Nucleus accumbens (tissue), 56 donors: ENCODE data around the gene MRPS11.
"Not testable (repeated sequence)": the region's sequence is repeated elsewhere in the genome, so short reads cannot be mapped to it uniquely, and the experiment has no call there.

Experiments
- DNase-seq, 56 donors: peaks; one replicate each; lab custom pipeline; 2025; lab: John Stamatoyannopoulos, UW

The MRPS11 gene

GRCh38 chr15:88454867-88455810 lies 12.4 kb upstream of the MRPS11 start:
- peak in 43 of 56 donors; percentile 5 to 78 (median 36) for DNase-seq

- DNase-seq, result no peak
Observed at GRCh38 chr15:88456733-88457132, 10.8 kb upstream of the MRPS11 start.

- DNase-seq, result no peak
Observed at GRCh38 chr15:88463870-88464532, 3.5 kb upstream of the MRPS11 start.

GRCh38 chr15:88465633-88466224 lies 1.8 kb upstream of the MRPS11 start:
- no peak for DNase-seq

DNA sequence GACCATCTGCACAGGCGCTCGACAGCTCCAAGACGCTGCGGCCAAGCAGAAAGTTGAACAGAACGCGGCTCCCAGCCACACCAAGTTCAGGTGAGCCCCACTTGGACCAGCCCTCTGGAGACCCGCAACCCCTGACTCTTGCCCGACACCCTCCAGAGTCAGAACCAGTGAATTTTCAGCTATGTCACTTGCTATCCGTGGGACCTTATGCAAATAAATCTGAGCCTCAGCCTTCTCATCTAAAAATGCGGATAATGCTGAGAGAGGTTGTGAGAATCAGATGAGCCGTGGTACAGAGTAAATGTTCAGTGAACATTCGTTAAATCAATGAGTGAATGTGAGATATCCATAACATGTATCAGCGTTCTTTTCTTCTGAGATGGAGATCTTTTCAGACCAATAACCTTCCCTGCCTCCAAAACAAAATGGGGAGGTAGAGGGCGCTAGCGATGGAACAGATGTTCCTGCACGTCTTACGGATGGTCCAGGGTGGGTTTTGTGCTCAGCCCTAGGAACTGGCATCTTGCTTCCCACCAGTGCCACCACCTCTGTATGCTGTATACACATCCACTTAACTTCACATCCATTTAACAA lies 524 bp downstream of the MRPS11 start:
- DNase-seq, result peak in 2 of 56 donors; percentile 17 to 18

- not testable (repeated sequence) for DNase-seq
Observed at GRCh38 chr15:88468721-88469120, 1.2 kb downstream of the MRPS11 start.

GRCh38 chr15:88469321-88469720 lies 1.8 kb downstream of the MRPS11 start:
- DNase-seq, result no peak

GRCh38 chr15:88470625-88471372 lies 3.3 kb downstream of the MRPS11 start:
- DNase-seq, result no peak

GRCh38 chr15:88472225-88472624 lies 4.7 kb downstream of the MRPS11 start:
- no peak for DNase-seq

DNA sequence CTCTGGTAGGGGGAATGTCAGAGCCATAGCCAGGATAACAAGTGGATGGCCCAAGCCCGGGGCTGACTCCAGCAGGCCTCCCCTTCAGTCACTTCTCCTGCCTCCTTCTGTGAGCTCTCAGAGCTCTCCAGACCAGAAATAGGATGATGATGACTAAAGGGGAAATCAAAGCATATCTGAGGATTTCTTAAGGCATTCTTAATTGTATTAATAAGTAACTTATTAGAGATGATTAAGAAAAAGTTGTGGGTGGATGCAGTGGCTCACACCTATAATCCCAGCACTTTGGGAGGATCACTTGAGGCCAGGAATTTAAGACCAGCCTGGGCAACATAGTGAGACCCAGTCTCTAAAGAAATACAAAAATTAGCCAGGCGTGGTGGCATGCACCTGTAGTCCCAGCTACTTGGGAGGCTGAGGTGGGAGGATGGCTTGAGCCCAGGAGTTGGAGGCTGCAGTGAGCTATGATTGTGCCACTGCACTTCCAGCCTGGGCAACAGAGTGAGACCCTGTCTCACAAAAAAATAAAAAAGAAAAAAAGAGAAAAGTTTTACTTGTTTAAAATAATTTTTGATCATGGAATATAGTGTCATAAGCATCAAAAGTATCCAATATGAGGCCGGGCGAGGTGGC lies 6.3 kb downstream of the MRPS11 start:
- DNase-seq, result not testable (repeated sequence)

DNA sequence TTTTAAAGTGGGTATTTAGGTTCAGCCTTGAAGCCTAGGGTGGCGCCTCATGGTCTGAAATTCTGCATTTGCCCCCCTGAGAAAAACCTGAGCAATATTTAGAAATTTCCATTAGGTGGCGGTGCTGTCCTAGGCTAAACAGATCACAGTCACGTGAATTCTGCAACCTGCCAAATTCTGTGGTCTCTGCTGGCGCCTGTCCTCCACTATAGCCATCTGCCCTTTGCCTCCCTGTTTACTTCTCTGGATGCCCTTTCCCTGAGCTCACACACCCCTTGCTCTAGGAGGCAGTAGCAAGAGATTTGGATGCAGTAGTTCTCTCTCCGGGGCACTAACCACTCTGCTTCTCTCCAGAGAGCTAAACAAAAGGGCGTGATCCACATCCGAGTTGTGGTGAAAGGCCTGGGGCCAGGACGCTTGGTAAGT lies 9.1 kb downstream of the MRPS11 start:
- peak in 41 of 56 donors; percentile 3 to 63 (median 31) for DNase-seq

DNA sequence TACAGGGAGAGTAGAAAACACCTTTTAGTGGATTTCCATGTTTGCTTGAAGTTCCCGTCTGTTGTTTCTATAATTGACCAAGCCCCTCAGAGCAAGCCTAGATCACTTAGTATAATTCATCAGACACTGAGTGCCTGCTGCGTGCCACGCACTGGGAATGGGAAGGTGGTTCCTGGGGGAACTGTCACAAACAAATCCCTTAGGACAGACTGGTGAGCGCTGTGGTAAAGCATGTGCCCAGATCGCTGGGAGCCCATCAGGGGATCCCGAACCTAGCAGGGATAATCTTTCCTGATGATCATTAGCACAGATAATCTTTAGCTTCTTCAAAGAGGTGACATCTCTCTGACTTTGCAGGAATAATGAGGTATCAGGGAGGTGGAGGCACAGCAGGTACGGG lies 9.6 kb downstream of the MRPS11 start:
- no peak for DNase-seq

- no peak for DNase-seq
Observed at GRCh38 chr15:88477904-88478303, 10.4 kb downstream of the MRPS11 start.

DNA sequence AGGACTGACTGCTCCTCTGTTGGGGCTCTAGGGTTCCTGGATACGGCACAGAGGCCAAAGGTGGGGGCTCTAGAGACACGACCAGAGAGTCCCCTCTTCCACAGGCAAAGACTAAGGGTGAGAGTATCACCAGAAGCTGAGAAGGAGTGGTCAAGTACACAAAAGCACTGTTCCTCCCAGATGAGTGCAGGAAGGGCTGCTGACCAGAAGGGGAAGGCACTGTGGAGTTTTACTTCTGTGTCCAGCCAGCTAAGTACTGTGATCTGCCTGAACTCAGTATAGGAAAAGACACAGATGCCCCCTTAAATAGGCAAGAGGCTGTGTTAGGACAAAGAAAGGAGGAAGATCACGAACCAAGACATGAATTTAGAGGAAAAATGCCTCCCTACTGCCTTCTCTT lies 11.7 kb downstream of the MRPS11 start:
- DNase-seq, result no peak

DNA sequence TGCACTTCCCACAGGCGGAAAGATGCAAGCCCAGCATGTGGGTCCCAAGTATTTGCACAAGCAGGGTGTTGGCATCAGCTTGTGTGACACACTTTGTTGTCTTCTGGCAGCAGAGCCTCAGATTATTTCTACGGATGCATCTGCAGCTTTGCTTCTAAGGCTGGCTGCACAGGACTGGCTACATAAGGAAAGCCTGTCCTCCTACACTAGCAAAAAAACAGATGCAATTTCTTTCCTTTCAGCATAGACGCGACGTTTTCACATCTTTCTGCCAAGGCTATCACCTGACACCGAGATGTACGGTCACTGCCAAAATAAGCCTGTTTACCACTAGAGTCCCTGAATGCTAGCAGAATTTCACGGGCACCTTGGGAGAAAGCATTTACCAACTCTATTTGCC lies 13.5 kb downstream of the MRPS11 start:
- peak in 2 of 56 donors; percentile 6 to 17 for DNase-seq

- DNase-seq, result no peak
Observed at GRCh38 chr15:88482263-88482662, 14.8 kb downstream of the MRPS11 start.

GRCh38 chr15:88484682-88485331 lies 17.3 kb downstream of the MRPS11 start:
- DNase-seq, result peak in 2 of 56 donors; percentile 5

DNA sequence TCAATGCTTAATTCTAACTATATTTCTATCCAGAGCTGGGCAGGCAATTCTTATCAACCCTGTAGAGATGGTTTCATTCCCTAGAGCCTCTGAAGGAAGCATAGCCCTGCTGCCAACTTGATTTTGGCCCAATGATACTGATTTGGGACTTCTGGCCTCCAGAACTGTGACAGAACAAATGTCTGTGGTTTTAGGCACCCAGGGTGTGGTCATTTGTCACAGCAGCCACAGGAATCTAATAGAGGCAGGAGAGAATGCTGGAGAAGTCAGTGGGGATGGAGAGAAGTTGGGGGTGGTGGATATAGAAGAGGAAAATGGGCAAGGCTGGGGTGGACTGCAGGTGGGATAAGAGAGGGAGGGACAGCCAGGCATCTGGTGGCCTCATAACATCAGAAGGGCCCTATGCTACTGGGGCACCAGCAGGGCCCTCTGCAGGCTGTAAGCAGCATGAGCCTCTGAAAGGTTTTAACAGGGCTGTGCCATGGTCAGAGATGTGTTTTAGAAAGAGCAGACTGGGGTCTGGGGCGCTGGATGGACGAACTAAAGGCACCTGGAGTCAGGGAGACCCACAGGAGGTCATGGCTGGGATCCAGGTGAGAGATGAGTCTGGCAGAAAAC lies 19.8 kb downstream of the MRPS11 start:
- no peak for DNase-seq
